Measurements from ENCODE around the gene GABRD.

Gene GABRD

GRCh38 chr1:2019571-2020309, 595 bp downstream of the GABRD start:
- no peak for DNase-seq

DNA sequence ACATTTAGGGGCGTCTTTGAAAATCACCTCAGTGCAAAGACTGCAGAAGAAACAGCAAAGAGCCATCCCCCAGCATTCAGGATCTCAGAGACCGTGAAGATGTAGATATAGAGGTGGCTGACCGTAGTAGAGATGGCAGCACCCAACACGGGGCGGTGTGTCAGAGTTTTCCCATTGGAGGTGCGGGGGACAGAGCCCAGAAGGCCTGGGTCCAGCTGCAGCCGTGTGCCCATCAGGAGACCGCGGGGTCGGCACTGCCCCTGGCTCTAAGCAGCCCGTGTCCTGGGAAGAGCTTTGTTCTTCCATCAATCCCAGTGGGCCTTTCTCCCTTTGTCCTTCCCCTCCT, 1.1 kb downstream of the GABRD start:
- no peak for DNase-seq

GRCh38 chr1:2021550-2021949, 2.4 kb downstream of the GABRD start:
- DNase-seq: no peak

GRCh38 chr1:2022063-2022770, 3.1 kb downstream of the GABRD start:
- no peak for DNase-seq

- DNase-seq: no peak
These were observed 4.0 kb downstream of the GABRD start for GRCh38 chr1:2023187-2023586.

GRCh38 chr1:2024451-2024850, 5.3 kb downstream of the GABRD start:
- DNase-seq: no peak

DNA sequence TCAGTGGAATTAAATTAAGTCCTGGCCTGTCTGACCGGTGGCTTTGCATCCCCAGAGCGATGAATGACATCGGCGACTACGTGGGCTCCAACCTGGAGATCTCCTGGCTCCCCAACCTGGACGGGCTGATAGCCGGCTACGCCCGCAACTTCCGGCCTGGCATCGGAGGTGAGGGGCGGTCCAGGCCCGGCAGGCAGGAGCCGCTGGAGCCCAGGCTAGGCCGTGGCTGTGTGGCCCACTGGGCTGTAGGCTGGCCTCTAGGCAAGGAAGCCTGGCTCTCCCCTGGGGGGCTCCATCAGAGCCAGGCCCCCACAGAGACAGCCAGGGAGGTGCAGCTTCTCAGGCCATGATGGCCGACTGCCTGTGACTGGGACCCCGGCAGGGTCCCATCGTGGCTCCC, 5.7 kb downstream of the GABRD start:
- DNase-seq: no peak

GRCh38 chr1:2025491-2025981, 6.4 kb downstream of the GABRD start:
- no peak for DNase-seq

DNA sequence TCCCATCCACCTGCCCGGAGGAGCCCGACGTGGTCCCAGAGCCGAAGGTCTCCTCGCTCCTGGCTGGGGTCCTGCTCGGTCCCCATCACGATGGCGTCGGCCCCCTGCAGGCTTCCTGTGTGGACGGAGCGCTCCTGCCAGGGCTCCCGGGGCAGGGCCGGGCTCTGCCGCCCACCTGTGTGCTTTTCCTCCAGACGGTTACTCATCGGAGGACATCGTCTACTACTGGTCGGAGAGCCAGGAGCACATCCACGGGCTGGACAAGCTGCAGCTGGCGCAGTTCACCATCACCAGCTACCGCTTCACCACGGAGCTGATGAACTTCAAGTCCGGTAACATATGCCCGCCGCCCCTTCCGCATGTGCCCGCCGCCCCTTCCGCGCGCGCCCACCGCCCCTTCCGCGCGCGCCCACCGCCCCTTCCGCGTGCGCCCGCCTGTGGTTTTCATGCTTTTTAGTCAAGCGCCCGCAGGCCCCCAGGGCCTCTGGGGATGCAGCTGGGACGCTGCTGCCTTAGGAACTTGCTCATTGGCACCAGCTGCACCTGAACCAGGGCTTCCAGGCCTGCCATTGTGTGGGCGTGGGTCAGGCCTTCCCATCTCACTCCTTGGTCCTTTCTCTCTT, 8.9 kb downstream of the GABRD start:
- DNase-seq: no peak

DNA sequence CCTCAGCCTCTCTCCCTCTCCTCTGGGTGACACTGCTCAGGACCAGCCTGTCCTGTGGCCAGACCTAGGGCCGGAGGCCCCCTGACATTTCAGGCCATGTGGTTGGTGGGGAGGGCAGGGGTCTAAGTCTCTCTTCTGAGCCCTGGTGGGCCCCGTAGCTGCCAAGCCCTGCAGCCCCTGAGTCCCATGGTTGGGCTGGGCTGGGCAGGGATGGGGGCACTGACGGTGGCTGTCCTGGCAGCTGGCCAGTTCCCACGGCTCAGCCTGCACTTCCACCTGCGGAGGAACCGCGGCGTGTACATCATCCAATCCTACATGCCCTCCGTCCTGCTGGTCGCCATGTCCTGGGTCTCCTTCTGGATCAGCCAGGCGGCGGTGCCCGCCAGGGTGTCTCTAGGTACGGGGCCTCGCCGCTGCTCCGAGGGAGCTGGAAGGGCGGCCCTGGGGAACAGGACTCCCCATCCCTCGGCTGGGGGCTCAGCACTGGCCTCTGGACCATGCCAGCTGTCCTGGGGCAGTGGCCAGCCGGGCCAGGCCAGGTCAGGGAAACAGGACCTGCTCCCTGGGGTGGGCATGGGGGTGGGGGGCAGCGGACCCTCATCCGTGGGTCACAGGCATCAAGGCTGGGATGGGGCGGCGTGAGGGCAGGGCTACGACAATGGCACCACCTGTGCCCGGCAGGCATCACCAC, 9.9 kb downstream of the GABRD start:
- DNase-seq: no peak

GRCh38 chr1:2029561-2029960, 10.4 kb downstream of the GABRD start:
- DNase-seq: no peak

GRCh38 chr1:2030076-2030871, 11.1 kb downstream of the GABRD start:
- no peak for DNase-seq

DNA sequence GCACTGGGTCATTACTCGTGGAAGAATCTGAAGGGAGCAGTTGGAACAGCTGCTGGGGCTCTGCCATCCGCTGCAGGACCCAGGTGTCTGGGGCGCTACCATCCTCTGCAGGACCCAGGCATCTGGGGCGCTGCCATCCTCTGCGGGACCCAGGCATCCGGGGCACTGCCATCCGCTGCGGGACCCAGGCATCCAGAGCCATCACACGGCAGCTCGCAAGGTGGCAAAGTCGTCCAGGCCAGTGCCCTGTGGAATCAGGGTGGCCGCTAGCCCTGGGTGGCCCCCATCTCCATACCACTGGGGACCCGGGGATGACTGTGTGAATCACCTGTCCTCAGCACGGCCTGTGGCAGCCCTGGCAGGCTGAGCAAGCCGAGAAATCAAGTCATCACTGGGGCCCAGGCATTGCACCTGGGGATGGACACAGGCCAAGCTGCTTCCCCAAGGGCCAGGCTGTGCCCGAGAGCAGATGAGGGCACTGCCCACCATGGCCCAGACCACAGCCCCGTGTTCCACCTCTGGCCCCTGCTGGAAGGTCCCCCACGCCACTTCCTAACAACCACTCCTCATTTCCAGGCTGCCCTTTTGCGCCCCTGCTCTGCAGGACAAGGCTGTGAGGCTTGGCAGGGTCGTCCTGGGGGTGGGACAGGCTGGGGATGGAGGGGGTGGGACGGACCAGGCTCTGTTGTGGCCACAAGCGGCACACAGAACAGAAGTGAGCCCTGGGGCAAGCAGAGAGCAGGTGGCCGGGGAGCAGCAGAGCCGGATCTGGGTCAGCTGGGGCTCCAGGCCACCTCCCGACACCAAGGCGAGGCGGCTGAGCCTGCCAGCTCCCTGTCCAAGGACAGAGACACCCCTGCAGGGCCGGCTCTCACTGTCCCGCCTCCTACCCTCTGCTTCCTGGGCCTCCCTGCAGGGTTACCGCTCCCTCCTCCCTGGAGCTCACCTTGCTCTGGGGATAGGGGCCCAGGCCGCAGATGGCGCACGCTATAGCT, 12.7 kb downstream of the GABRD start:
- DNase-seq: no peak

DNA sequence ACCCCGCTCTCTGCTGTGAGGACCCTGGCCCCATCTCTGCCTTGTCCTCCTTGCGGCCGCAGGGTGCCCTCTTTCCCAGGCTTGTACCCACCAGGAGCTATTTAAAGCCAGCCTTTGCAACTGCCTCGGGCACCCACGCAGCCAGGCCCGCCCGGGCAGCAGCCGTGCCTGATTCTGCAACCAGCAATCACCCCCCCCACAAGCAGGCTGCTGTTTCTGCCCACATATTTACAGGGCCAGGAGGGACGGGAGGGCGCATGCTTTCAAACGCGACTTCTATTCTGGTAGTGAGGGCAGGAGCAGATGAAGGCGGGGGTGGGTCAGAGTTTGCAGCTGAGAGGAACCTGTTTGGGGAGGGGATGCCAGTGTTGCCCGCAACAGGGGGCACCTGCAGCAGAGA, 13.6 kb downstream of the GABRD start:
- no peak for DNase-seq

DNA sequence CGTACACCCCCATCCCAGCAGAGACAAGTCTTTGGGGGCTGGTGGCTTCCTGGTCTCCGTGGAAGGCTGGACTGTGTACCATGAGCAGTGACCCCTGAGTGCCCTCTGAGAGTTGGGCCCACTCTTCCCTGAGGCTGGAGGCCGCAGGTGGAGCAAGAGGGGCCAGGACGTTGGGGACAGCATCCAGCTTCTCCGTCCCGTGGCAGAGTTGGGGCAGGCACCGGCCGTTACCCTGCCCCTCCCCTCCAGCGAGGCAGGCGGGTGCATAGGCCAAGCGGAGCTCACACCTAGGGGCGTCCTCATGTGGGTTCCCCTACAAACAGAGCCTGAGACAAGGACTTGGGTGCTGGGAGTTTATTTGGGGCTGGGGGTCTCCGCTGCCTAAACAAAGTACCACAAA, 14.0 kb downstream of the GABRD start:
- no peak for DNase-seq

- no peak for DNase-seq
These were observed 17.1 kb downstream of the GABRD start for GRCh38 chr1:2036287-2036686.

- DNase-seq: no peak
These were observed 18.3 kb downstream of the GABRD start for GRCh38 chr1:2037314-2037979.

- DNase-seq: no peak
These were observed 19.1 kb downstream of the GABRD start for GRCh38 chr1:2038229-2038628.

DNA sequence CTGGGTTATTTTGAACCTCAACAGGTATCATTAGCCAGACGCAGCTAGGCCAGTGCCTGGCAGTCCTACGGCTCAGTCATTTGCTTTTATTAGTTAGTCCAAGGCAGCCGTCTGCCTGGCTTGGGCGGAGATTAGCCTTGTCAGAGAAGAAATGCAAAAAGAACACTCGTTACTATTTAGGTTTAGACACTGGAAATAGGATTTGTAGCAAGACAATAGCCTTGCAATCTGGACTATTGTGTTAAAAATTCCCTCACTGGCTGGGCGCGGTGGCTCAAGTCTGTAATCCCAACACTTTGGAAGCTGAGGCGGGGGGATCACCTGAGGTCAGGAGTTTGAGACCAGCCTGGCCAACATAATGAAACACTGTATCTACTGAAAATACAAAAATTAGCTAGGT, 20.1 kb downstream of the GABRD start:
- no peak for DNase-seq

DNA sequence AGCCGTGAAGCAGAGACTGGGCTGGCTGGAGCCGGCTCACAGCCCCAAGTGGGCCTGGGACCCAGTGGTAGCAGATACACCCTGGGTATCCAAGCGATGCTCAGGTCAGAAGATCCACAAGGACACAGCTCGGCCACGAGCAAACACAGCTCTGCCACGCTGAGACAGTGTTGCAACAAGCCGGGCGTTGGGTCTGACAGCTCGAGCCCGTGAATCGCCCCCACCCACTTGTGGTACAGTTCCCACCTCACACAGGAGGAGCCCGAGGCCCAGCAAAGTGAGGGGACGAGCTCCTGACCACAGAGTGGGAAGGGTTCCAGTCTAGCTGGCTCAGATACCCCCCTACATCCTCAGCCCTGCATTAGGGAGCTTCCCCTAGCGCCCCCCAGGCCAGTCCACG, 22.2 kb downstream of the GABRD start:
- DNase-seq: no peak

- no peak for DNase-seq
These were observed 22.7 kb downstream of the GABRD start for GRCh38 chr1:2041887-2042286.

Measured in activated CD4-positive, CD25-positive, alpha-beta regulatory T cell (primary cell).